GM19395 (cell line): ENCODE data around the gene TTC33.
A peak's percentile ranks its signal among the peaks of the same experiment; 100 is the strongest.
"Not testable (repeated sequence)": the region's sequence is repeated elsewhere in the genome, so short reads cannot be mapped to it uniquely, and the experiment has no call there.

ENCODE experiments used
- ATAC-seq: cut with Tn5 transposase; IDR thresholded peaks from one replicate; pipeline ENCODE4 v1.9.1; 2021; ENCODE audit warnings: mild to moderate bottlenecking, moderate library complexity; ENCODE audit not compliant: unreplicated experiment

TTC33 gene, protein sequence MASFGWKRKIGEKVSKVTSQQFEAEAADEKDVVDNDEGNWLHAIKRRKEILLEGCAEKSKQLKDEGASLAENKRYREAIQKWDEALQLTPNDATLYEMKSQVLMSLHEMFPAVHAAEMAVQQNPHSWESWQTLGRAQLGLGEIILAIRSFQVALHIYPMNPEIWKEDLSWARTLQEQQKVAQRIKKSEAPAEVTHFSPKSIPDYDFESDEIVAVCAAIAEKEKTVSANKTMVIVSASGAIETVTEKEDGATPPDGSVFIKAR

DNA sequence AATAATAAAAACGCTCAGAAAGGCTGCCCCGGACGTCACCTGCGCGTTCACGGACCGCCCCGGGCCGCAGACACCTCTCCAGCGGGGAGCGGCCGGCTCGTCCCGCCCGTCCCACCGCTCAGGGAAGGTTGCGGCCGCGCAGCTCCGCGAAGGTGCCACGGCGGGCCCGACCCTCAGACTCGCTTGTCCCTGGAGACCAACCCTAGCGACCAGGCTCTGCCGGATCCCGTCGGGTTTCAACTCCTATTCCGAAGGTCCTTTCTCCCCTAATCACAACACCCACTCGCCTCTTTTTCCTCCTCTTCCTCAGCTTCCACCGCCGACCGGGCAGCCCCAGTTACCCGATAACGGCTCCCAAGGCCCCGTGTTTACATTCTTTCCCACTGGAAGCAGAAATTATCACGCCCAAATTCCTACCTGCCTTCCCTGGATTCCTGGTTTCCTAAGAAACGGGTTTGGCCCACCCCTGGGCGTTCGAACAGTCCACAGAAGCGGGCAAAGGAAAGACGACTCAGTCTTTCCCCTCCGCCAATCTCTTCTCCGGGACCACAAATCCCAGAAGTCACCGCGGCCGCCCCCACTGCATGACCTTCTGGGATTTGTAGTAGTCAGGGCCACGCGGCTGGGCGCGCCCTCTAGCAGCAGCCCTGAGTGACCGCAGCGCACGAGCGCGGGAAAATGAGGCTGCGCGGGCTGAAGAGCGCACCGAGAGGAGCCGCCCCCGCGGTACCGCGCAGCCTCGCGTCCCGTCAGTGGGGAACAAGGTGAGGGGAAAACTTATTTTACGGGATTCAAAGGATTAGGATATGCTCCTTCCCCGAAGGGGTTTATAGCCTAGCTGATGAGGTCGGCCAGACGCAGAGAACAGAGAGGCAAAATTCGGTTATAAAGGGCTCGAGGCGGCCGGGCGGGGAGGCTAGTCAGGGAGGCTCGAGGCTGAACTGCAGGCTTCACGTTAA is at the start of gene TTC33:
TSS of gene TTC33 (minus strand) at position 555 of the 959 bp plus-strand sequence. CDS start 8,943 bp downstream, outside the sequence.
- ATAC-seq = peak; percentile 85

DNA sequence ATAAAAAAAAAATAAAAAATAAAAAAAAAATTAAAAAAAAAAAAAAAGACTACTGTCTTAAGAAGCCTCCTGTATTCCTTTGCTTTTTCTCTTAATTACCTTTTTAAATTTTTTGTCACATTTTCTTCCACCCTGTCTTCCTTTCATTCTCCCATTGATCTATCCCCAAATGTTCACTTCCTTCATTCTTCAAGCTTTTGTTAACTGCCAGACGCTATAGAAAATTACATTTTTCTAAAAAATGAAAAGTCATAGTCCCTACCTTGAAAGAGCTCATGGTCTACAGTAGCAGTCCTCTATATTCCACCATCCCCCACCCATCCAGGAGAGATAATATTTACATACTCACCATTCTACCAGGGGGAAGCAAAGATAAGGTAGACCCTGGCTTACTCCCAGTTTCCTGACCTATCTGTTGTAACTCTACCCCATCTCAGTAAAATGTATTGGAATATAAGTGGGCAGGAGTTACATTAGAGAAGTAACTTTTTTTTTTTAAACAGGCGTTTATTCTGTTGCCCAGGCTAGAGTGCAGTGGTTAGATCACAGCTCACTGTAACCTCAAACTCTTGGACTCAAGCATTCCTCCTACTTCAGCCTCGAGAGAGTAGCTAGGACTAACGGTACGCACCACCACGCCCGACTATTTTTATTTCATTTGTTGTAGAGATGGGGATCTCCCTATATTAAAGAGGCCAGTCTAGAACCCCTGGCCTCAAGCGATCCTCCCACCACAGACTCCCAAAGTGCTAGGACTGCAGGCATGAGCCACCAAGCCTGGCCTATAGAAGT is 46.2 kb upstream of the TTC33 start:
- no peak for ATAC-seq

DNA sequence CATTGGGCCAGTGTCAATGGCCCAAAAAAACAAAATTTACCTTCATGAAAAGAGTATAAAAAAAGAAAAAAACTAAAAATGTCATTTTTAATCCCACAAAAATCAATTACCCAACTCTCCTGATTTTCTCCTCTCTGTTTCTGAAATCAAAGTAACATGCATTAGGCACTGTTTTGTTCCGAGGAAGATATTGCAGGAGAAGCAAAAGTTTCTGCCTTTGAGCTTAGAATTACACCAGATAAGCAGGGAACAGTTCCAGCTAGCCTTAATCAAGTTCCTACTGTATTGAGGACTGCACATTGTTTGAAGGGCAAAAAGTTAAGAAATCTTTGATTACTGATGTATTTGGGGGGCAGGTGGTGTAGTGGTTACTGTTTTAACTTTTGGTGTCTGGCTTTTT is 43.5 kb upstream of the TTC33 start:
- no peak for ATAC-seq

DNA sequence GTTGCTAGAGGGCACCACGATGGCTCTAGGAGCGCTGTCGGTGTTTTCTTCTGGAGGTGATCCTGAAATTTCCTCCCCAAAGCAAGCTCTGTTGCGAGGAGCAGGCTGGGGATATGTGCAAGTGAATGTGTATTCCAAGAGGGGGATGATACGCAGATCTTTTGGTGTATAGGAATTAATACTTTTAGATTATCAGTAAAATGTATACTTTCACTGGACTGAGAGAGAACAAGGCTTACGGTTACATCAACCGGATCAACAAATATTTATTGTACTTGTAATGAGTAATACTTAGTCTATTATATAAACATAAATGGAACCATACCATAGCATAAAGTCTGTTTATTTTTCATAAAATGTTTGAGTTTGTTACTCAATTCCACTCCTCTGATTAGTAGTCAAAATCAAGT is 43.0 kb upstream of the TTC33 start:
- ATAC-seq = no peak

DNA sequence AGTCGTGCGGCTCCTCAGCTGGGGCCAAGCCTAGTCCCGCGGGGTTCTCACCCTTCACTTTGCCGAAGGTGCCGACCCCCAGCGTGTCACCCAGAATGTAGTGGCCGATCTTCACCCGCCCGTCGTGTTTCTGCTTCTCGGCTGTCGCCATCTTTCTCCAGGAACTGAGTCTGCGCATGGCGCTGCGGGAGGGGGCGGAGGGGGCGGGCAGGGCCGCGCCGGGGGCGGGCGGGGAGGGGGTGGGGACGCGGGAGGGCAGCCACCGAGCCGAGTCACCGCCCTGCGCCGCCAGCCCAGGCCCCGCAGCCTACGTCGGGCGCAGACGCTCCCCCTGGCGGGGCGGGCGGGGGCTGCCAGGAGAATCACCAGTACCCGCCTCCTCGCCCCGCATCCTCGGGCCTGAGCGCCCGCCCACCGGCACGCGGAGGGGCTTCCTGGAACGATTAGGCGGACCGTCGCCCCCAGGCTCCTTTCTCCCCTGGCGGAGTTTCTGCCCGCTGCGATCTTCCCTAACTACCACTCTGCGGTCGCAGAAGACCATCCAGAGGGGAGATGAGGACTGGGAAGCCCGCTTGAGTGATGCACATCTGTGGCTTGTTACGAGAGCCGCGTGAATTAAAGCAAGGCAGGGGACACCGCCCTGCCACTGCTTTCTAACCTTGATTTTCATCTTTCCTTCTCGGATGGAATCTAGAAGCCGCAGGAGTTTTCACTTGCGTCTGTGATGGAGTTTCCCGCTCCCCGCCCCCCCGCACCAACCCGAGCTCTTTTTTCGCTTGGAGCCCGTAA is 42.4 kb upstream of the TTC33 start, which contains the start of gene PRKAA1:
TSS of gene PRKAA1 (minus strand) at position 363 of the 789 bp plus-strand sequence. CDS start at position 178, 185 bp downstream.
- peak; percentile 92 for ATAC-seq

DNA sequence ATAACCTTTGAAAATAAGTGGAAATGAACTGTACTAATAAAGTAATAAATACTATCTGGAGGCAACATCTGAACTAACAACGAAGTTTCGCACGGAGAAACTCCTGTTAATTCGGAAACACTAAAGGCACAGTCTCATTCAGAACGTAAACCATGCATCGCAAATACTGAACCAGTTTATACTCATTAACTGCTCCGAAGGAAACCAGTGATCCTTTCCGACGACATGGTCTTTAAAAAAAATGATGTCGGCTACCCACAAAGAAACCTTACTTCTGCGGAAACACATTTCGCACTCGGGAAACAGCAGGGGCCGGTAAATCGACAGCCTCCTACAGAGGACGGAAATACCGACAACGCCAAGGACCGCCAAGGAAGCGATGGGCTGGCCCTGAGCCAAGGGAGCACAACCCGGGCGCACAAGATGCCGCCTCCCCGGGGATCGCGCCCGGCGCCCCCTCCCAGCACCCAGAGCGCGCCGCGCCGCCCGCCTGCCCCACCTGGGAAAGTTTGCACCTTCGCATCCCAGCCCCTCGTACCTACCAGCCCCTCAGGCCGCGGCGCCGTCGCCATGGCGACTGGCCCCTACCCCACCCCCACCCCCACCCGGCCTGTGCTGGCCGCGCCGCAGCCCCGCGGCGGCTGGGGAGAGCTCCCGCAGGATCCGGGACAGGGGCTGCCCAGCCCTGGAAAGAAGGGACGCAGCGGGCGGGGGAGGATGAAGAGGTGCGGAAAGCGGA is 41.7 kb upstream of the TTC33 start:
- ATAC-seq = peak; percentile 49

DNA sequence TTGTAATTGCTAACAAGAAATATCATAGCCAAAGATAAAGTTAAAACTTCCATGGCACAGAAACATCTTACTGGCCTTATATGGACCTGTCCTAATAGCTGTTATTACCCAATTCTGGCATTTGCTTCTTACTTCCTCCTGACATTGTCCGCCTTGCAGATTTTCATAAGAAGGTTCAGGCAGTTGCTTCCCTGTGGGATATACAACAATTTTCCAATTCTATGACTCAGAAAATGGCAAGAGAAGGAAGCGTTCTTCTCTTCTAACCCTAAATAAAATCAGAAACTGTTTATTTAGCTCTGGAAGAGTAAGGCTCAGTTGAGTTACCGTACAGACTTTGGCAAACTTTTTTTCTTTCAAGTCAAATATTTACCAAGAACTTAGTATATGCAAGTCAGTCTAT is 40.7 kb upstream of the TTC33 start:
- ATAC-seq = no peak

DNA sequence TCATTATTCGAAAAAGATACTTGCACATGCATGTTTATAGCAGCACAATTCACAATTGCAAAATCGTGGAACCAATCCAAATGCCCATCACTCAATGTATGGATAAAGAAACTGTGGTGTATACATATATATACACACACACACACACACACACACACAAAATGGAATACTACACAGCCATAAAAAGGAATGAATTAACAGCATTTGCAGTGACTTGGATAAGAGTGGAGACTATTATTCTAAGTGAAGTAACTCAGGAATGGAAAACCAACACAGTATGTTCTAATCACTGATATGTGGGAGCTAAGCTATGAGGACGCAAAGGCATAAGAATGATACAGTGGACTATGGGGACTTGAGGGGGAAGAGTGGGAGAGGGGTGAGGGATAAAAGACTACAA is 39.1 kb upstream of the TTC33 start:
- not testable (repeated sequence) for ATAC-seq

DNA sequence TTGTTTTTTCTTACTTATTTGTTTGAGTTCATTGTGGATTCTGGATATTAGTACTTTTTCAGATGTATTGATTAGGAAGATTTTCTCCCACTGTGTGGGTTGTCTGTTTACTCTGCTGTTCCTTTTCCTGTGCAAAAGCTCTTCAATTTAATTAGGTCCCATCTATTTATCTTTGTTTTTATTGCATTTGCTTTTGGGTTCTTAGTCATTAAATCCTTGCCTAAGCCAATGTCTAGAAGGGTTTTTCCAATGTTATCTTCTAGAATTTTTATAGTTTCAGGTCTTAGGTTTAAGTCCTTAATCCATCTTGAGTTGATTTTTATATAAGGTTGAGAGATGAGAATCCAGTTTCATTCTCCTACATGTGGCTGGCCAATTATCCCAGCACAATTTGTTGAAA is 38.6 kb upstream of the TTC33 start:
- ATAC-seq = not testable (repeated sequence)

DNA sequence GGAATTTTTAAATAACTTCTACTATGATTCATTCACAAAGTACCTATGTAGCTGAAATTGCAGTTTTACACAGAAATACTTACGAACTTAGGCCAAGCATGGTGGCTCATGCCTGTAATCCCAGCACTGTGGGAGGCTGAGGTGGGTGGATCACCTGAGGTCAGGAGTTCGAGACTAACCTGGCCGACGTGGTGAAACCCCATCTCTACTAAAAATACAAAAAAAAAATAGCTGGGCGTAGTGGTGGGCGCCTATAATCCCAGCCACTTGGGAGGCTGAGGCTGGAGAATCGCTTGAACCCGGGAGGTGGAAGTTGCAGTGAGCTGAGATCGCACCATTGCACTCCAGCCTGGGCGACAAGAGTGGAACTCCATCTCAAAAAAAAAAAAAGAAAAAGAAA is 36.9 kb upstream of the TTC33 start:
- ATAC-seq = not testable (repeated sequence)

DNA sequence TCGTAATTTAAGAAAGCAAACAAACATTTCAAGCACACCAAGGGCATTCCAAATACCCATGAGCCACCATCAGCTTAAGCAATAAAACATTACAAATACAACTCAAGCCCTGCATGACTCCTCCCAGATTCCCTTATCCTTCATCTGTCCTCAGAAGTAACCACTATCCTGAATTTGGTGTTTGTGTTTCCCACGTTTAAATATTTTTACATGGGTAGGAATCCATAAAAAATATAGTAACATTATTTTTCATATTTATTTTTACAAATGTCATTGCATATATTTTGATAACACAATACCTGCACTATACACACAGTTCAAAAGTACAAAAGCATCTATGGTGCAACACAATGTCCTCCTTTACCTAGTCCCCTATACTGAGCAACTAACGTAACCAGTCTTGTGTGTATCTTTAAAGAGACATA is 36.0 kb upstream of the TTC33 start:
- no peak for ATAC-seq

DNA sequence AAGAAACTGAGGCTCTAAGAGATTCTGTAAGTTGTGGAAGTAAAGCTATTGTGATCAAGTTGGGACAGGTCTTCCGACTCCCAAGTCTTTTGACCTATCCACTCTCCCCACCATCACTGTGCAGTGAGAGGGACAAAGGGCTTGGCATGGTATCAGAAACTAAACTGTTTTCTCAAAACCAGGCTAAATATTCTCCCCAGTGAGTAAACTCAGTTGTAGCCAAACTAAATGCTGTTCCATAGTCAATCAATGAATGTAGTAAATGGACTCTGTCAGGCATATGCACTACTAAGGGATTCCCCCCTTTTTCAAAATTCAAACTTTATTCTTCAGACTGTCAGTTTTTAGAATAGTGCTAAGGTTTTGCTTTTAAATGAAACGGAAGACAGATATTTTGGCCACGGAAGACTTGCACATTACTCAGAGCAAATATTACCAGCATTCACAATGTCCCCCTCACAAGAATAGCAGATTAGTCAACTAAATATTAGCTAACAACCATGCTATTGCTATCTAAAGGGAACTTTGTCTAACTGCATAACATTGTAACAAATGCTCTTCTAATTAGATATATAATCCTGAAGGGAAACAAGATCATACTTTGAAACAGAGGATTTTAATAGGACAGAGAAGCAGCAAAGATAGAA is 35.3 kb upstream of the TTC33 start:
- ATAC-seq = no peak

DNA sequence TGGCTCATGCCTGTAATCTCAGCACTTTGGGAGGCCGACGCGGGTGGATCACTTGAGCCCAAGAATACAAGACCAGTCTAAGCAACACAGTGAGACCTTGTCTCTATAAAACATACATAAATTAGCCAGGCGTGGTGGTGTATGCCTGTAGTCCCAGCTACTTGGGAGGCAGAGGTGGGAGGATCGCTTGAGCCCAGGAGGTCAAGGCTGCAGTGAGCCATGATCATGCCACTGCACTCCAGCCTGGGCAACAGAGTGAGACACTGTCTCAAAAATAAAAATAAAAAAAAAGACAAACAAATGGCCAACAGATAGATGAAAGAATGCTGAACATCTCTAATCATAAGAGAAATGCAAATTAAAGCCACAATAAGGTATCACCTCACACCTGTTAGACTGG is 33.2 kb upstream of the TTC33 start:
- not testable (repeated sequence) for ATAC-seq

DNA sequence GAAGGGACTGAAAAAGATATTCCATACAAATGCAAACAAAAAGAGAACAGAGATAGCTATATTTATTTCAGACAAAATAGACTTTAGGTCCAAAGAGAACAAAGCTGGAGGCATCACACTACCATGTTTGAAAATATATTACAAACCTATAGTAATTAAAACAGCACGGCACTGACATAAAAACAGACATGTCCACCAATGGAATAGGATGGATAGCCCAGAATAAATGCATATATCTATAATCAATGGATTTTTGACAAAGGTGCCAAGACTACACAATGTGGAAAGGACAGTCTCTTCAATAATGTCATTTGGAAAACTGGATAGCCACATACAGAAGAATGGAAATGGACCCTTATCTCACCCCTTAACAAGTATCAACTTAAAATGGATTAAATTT is 32.2 kb upstream of the TTC33 start:
- no peak for ATAC-seq

DNA sequence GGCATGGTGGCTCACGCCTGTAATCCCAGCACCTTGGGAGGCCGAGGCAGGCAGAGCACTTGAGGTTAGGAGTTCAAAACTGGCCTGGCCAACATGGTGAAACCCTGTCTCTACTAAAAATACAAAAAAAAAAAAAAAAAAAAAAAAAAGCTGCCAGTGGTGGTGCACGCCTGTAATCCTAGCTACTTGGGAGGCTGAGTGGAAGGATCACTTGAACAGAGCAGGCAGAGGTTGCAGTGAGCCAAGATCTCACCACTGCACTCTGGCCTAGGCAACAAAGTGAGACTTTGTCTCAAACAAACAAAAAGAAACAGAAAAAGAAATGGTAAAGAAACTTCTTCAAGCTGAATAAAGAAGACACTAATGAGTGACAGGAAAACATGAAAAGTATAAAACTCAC is 30.9 kb upstream of the TTC33 start:
- ATAC-seq = not testable (repeated sequence)

DNA sequence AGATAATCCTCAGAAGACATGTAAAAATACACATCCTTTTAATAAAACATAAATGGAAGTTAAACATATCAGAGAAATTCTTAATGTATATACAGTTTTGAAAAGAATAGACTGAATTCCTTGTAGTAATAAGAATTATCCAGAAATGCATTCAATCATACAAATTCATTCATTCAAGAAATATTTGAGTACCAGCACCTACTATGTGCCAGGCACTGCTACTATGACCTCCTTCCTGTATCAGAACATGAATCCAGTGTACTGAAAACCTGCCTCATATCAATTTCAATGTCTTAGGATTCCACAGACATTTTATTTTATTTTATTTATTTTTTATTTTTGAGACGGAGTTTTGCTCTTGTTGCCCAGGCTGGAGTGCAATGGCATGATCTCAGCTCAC is 29.2 kb upstream of the TTC33 start:
- no peak for ATAC-seq

DNA sequence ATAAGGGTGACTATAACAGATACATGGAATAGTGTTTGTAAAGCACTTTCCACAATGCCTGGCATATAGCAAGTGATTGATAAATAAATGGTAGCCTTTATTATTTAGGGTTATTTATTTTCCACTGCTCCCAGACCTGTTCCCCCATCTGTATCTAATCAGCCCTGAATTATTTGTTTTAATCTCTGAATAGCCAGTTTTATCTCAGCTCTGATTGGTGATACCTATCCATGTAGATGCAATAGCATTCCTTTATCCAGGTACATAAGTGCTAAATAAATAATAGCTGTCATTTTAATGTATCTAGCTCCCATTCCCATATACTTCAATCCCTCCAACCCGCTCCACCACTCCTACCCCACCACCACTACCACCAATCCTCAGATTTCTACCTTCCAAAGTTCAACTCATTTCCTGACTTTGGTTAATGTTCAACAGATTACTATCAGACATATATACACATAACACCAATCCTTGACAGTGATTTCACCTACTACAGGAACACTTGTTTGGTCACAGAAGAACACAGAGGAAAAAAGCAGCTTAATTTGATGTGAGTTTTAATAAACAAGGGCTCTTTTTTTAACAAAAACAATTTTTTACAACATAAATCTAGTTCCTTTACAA is 28.4 kb upstream of the TTC33 start:
- ATAC-seq = no peak

DNA sequence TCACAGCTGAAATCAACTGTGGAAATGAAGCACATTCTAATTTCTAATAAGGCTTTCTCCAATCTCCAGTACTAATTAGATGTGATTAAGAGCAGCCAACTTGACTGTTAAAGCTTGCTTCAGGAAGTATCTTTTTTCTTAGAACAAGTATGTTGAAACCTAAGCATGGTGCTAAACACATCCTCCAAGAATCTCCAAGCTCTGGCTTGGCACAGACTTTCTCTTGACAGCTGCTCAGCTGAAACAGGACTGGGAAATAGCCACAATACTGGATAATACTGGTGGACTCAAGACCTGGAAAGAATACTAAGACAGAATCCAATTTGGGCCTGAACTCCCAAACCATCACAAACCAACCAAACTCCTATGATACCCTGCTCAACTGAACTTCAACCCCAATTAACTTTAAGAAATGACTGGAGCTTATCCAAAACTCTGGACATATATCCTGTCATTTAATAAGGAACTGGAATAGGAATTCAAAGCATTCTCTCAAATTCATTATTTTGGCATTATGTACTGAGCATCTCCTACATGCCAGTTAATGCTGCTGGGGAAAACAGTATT is 26.2 kb upstream of the TTC33 start:
- no peak for ATAC-seq
